Retinal pigment epithelial cell (primary cell): ENCODE data around the gene RUNX1.

Experiments used
- DNase-seq: peaks from one replicate; pipeline ENCODE4 v3.0.0-alpha.2; 2010; ENCODE audit warnings: low read depth
- H3K4me3 ChIP-seq: 2 replicates; pipeline ENCODE4 v1.5.1; 2011; ENCODE audit warnings: mild to moderate bottlenecking, low read length, control low read depth, moderate library complexity
- CTCF ChIP-seq: conservative IDR thresholded peaks from 2 replicates; pipeline ENCODE4 v1.5.1; 2011; ENCODE audit warnings: low read depth, low read length, control low read depth, inconsistent platforms

The RUNX1 gene

GRCh38 chr21:34862951-34863350 is 186.2 kb downstream of the RUNX1 start:
- TF ChIP-seq CTCF = no peak
- DNase-seq = no peak
- no peak overlapping the region for H3K4me3 ChIP-seq

GRCh38 chr21:34861258-34861657 is 187.8 kb downstream of the RUNX1 start:
- no peak for DNase-seq
- H3K4me3 ChIP-seq = no peak overlapping the region
- TF ChIP-seq CTCF = no peak

GRCh38 chr21:34859976-34860653 is 189.0 kb downstream of the RUNX1 start:
- no peak overlapping the region for H3K4me3 ChIP-seq
- no peak for TF ChIP-seq CTCF
- DNase-seq = no peak

GRCh38 chr21:34858559-34858958 is 190.5 kb downstream of the RUNX1 start:
- no peak for TF ChIP-seq CTCF
- no peak for DNase-seq

DNA sequence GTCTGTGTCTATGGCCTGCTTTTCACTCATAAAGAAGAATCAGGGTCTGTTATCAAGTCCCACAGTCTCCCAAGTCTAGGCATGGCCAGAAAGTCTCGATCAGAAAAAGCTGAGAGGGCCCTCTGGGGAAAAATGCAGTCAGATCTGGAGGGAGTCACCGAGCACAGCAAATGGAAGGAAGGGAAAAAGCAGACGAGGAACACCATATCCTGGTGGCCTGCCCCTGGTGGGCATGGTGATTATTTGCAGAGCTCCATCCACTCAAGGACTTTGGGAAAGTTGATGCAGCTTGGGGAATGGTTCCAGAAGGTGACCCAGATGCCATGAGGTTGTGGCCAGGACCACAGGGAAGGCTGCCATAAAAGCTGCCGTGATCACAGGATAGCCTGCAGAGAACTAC is 191.2 kb downstream of the RUNX1 start:
- TF ChIP-seq CTCF = peak; percentile 30
- DNase-seq = no peak
- no peak overlapping the region for H3K4me3 ChIP-seq

More at GRCh38 chr21:34858559-34858958, 190.5 kb downstream of the RUNX1 start:
- no peak overlapping the region for H3K4me3 ChIP-seq

GRCh38 chr21:34857122-34857713 is 191.9 kb downstream of the RUNX1 start:
- DNase-seq = no peak
- TF ChIP-seq CTCF = no peak

DNA sequence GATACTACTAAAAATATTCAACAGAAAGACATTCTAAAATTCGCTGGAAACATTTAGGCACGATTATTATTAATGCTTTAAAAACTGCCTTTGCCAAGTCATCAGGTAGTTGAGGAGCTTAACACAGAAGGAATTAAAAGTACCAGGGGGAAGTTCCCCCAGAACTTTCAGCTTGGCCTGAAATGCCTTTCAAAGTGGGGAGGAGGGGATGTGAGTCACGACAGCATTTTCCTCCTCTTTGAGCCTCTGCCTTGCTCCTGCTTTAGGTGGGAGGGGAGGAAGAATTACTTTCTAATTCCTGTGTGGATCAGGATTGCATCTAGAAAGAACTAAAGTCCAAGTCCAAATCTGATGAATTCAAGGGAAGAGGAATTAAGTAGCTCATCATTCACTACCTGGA is 196.7 kb downstream of the RUNX1 start:
- H3K4me3 ChIP-seq = no peak overlapping the region
- no peak for TF ChIP-seq CTCF
- peak; percentile 87 for DNase-seq

More at GRCh38 chr21:34857122-34857713, 191.9 kb downstream of the RUNX1 start:
- no peak overlapping the region for H3K4me3 ChIP-seq
